Immature natural killer cell (primary cell): ENCODE measurements around the gene MAST4. TPM values are rescaled to one million over a fixed set of nuclear protein-coding genes. Genes with fewer than 3 reads are reported as not detected.

Source experiments
- DNase-seq, 3 donors: peaks; one replicate each; pipeline ENCODE4 v3.0.0; 2022; ENCODE audit warnings: mixed read lengths in 1 of 3
- H3K27ac Mint-ChIP-seq, 6 donors: one replicate each; pipeline ENCODE4 v1.8.0; 2020; ENCODE audit warnings: mixed read lengths in 6 of 6, mild to moderate bottlenecking in 5 of 6, inconsistent platforms in 4 of 6, moderate library complexity in 3 of 6
- H3K27me3 Mint-ChIP-seq, 3 donors: one replicate each; pipeline ENCODE4 v1.8.0; 2020 to 2021; ENCODE audit warnings: low read depth in 3 of 3, mild to moderate bottlenecking in 3 of 3, mixed read lengths in 3 of 3, moderate library complexity in 3 of 3, inconsistent platforms in 1 of 3
- H3K36me3 Mint-ChIP-seq, 3 donors: one replicate each; pipeline ENCODE4 v1.8.0; 2020; ENCODE audit warnings: mixed read lengths in 3 of 3, inconsistent platforms in 2 of 3, mild to moderate bottlenecking in 2 of 3
- H3K4me1 Mint-ChIP-seq, 2 donors: one replicate each; pipeline ENCODE4 v1.8.0; 2020; ENCODE audit warnings: inconsistent platforms in 2 of 2, mild to moderate bottlenecking in 2 of 2, mixed read lengths in 2 of 2, moderate library complexity in 1 of 2
- H3K4me3 Mint-ChIP-seq, 5 donors: one replicate each; pipeline ENCODE4 v1.8.0; 2020; ENCODE audit warnings: mild to moderate bottlenecking in 5 of 5, mixed read lengths in 5 of 5, inconsistent platforms in 3 of 5, moderate library complexity in 3 of 5
- H3K9me3 Mint-ChIP-seq, 6 donors: one replicate each; pipeline ENCODE4 v1.8.0; 2020; ENCODE audit warnings: mild to moderate bottlenecking in 6 of 6, mixed read lengths in 6 of 6, inconsistent platforms in 4 of 6, moderate library complexity in 3 of 6
- polyA plus RNA-seq, 3 donors: library from polyadenylated mRNA; unstranded; fragments of 300-500 nt; fragmentation: Illumina TruSeq; gene quantifications; one replicate each; pipeline ENCODE4 v1.2.3, GENCODE V29; 2021

The MAST4 gene
- polyA plus RNA-seq, 3 donors from 2014 or later: 0.51 to 2.8 (median 1.1) TPM

DNA sequence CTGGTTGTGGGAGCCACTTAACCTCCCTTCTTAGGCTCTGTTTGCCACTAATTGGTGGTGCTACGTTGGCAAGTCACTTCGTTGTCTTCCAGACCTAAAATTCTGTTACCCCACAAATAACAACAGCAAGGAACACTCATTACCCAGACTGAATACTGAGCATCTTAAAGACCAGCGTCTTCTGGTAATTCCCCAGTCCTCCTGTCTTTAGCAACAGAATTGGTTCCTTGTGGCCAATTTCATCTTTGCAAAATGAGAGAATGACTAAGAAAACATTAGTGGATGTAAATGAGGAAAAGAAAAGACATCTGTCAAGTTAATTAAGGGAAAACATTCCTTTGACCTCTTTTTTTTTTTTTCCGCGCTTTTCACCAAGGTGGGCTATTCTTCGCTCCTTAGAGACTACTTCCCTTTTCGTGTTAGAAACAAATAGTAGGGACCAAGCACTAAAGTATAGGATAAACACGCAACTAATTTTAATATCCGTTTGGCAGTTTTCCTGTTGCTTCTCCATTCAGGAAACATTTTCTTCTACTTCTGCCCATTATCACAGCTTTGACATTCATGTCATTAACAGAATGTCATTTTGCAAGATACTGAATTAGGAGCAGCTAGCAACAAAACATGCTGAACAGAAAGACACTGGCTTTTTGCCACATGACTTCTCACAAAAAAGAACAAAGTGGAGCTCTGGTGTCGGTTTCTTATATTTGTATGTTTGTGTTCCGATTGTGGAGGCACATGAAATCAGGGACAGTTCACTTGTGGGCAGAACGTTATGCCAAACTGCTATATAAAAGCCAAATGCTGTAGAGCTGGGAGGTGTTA is 446.2 kb downstream of the MAST4 start:
- H3K27ac Mint-ChIP-seq: no peak overlapping the region
- H3K4me1 Mint-ChIP-seq: no peaks in the 10 kb centered on the region
- H3K36me3 Mint-ChIP-seq: no peaks in the 10 kb centered on the region
- peaks cover 0 to 3% (median 1%) of the 10 kb centered on the region in 3 donors for H3K27me3 Mint-ChIP-seq
- DNase-seq: no peak
- no peak overlapping the region for H3K4me3 Mint-ChIP-seq
- no peaks in the 10 kb centered on the region for H3K9me3 Mint-ChIP-seq

DNA sequence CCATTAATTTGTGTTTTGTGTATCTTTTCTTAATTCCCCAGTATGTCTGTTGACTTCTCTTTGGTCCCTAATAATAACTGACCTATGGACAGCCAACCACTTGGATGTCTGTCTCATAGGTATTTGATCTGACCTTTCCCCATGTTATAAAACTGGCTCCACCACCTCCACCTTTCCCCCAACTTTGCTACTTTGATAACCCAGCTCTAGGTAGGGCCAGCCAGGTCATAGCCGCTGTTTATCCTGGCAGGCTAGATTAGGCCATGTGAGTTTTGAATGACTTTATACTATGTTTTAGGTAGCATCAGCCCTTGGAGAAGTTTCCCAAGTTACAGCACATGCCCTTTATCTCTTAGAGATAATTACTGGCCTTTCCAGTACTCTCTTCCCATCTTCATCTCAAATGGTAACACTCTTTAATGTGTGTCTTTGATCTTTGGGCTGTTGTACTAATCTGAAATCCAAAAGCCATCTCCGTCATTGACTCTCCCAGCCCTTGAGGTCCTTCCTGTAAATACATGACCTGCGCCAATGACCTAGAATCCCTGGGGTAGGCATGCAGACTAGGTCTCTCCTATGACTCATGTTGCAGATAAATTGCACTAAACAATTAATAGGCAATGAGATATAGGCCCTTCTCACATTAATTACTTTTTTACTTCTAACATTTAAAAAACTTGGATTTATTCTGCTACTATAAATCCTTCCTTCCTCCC is 447.8 kb downstream of the MAST4 start:
- Mint-ChIP-seq H3K9me3 (no peaks in the 10 kb centered on the region), H3K36me3 (no peaks in the 10 kb centered on the region), H3K27ac (no peak overlapping the region), H3K27me3 (peaks cover 0 to 3% (median 0%) of the 10 kb centered on the region in 3 donors), H3K4me3 (no peak overlapping the region), H3K4me1 (no peaks in the 10 kb centered on the region)
- no peak for DNase-seq

DNA sequence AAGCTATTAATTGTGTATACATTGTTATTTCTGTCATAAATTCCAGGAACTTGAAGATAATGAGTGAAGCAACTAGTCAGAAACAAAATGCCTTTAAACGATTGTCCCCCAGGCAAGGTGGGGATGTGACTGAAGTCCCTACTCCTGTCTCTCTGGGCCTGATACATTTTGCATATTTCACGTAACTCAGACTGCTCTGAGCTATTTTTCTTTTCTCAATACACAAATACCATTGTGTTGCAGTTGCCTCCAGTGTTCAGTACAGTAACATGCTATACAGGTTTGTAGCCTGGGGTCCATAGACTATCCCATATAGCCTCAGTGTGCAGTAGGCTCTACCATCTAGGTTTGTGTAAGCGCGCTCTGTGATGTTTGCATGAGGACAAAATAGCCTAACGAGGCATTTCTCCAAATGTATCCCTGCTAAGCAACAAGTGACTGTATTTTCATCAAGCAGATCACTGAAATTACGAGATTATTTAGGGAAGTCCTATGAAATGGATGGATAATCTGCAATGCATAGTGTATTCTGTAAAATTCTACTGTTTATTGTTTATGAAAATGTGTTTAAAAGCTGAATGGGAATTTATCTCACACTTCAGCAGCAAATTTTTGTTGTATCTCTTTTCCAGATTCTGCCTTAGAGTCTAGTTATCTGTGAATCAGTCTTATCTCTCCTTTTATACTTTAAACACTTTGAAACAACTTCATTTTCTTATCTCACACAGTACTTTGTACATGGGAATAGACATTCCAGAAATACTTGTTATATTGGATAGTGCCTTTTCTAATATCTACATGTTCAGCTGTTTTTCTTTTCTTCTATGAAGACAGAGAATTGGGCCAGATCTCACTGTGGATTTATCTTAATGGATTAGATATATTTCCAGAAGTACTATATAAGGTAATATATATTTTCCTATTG is 449.9 kb downstream of the MAST4 start:
- H3K27ac Mint-ChIP-seq: no peak overlapping the region
- no peaks in the 10 kb centered on the region for H3K9me3 Mint-ChIP-seq
- no peaks in the 10 kb centered on the region for H3K4me1 Mint-ChIP-seq
- H3K4me3 Mint-ChIP-seq: no peak overlapping the region
- no peaks in the 10 kb centered on the region for H3K36me3 Mint-ChIP-seq
- peaks cover 0 to 3% (median 2%) of the 10 kb centered on the region in 3 donors for H3K27me3 Mint-ChIP-seq
- DNase-seq: no peak

DNA sequence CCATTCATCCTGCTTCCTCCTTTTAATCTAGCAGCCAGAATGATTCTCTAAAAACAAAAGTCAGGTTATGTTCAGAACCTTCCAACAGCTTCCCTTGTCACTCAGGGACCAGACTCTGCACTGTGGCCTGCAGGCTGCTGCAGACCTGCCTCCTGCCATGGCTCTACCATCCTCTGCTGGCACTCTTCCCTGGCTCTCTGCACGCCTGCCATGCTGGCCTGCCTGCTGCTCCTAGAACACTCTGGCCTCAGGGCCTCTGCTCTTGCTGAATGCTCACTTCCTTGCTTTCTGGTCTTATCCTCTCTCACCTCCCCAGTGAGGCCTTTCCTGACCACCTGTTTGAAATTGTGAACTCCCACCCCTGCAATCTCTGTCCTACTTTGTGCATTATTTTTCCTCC is 451.0 kb downstream of the MAST4 start:
- Mint-ChIP-seq H3K4me3 (no peak overlapping the region), H3K27ac (peak overlapping the region in 1 of 6 donors; percentile 50), H3K4me1 (no peaks in the 10 kb centered on the region), H3K36me3 (no peaks in the 10 kb centered on the region), H3K9me3 (no peaks in the 10 kb centered on the region), H3K27me3 (peaks cover 0 to 3% (median 2%) of the 10 kb centered on the region in 3 donors)
- no peak for DNase-seq

DNA sequence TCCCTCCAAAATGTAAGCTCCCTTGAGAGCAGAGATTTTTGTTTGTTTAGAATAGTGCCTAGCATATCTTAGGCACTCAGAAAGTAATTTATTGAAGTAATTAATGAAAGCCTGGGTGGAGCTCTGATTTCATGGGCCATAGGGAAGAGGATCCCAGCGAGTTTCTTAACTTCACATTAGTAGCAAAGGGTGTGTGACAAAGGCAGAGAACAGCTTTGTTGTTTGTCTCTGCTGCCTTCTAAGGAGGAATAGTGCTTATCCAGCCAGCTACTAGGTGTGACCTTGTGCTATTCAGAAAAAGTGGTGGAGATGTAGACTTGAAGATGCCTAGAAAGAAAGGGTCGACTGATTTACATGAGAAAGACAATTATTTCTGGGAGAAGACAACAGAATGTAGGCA is 451.4 kb downstream of the MAST4 start:
- DNase-seq: no peak
- no peaks in the 10 kb centered on the region for H3K9me3 Mint-ChIP-seq
- H3K27ac Mint-ChIP-seq: peak overlapping the region in 1 of 6 donors; percentile 50
- H3K27me3 Mint-ChIP-seq: peaks cover 0 to 3% (median 2%) of the 10 kb centered on the region in 3 donors
- H3K4me3 Mint-ChIP-seq: no peak overlapping the region
- H3K36me3 Mint-ChIP-seq: no peaks in the 10 kb centered on the region
- no peaks in the 10 kb centered on the region for H3K4me1 Mint-ChIP-seq

DNA sequence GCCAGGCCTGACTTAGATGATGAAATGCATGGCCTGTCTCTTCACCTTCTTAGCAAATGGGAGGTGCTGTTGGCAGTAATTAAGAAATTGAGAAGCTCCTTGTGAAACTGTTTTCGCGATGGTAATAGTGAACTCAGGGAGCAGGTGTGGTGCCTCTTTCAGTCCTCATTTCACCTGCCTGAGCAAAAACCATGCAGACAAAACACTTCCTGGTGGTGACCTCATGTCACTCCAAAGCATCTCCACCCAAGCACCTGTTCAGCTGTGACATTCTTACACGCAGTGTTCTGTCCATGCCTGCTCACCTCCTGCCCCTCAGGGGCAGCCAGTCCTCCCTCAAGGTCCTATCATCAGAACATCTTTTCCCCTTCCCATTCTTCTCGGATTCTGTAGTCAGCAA is 453.9 kb downstream of the MAST4 start:
- Mint-ChIP-seq H3K27ac (no peak overlapping the region), H3K36me3 (peaks cover 0 to 4% (median 0%) of the 10 kb centered on the region in 3 donors), H3K27me3 (peaks cover 0 to 2% (median 0%) of the 10 kb centered on the region in 3 donors), H3K9me3 (no peaks in the 10 kb centered on the region), H3K4me3 (no peak overlapping the region), H3K4me1 (no peaks in the 10 kb centered on the region)
- no peak for DNase-seq

DNA sequence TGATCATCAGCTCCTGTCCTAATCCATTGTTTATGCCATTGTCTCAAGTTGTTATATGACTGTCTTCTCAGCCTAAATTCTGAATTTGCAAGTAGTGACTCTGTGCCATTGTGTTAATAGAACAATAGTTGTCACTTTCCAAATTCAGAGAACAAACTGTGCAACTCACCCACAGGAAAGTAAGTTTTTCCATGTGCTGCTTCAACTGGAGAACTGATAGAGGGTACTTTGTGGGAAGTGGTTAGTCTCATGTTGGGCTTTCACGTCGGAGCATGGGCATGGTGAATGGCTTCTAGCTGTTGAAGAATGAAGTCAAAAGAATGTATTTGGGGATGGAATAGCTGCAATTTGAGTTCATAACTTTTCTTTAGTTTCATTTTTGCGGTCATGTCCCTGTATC is 454.4 kb downstream of the MAST4 start:
- Mint-ChIP-seq H3K4me3 (no peak overlapping the region), H3K27me3 (peaks cover 0 to 2% (median 0%) of the 10 kb centered on the region in 3 donors), H3K27ac (no peak overlapping the region), H3K36me3 (peaks cover 0 to 6% (median 0%) of the 10 kb centered on the region in 3 donors), H3K4me1 (no peaks in the 10 kb centered on the region), H3K9me3 (no peaks in the 10 kb centered on the region)
- DNase-seq: no peak

DNA sequence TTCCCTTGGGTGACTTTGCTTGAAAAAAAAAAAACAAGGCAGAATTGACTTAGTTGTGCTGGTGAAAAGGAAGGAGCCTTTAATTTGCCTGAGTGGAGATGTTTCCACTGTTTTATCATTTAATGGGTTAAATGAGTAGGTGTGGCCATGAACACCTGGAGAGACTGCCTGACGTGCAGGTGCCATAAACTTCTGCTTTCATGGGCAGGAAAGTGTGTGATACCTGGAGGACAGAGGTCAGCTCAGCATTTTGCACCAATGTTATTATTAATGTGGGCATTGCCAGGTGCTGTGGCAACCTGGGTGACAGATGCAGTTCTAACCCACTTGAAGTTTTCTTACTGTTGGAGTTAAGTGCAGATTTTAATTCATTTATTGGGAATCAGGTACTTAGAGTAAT is 455.0 kb downstream of the MAST4 start:
- H3K27ac Mint-ChIP-seq: no peak overlapping the region
- H3K4me3 Mint-ChIP-seq: no peak overlapping the region
- H3K36me3 Mint-ChIP-seq: peaks cover 0 to 6% (median 0%) of the 10 kb centered on the region in 3 donors
- DNase-seq: no peak
- H3K9me3 Mint-ChIP-seq: no peaks in the 10 kb centered on the region
- no peaks in the 10 kb centered on the region for H3K4me1 Mint-ChIP-seq
- H3K27me3 Mint-ChIP-seq: peaks cover 0 to 2% (median 0%) of the 10 kb centered on the region in 3 donors

DNA sequence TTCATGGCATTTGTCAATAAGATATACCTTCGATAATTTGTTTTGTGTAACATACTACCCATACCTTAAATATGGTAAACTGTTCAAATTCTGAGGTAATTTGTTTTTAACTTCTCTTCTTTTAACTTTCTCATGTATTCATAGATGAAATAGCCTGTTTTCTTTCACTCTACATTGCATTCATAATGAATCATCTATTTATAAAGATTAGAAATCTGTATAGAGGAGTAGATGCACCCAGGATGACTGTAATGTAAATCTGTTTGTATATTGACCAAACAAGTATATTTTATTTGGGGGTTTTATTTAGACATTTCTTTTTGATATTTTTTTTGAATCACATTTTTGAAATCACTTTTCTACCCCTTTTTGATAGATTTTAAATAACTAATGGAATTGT is 455.8 kb downstream of the MAST4 start:
- no peaks in the 10 kb centered on the region for H3K9me3 Mint-ChIP-seq
- peaks cover 0 to 2% (median 0%) of the 10 kb centered on the region in 3 donors for H3K27me3 Mint-ChIP-seq
- DNase-seq: no peak
- H3K36me3 Mint-ChIP-seq: peaks cover 0 to 6% (median 0%) of the 10 kb centered on the region in 3 donors
- H3K27ac Mint-ChIP-seq: no peak overlapping the region
- no peaks in the 10 kb centered on the region for H3K4me1 Mint-ChIP-seq
- H3K4me3 Mint-ChIP-seq: no peak overlapping the region

DNA sequence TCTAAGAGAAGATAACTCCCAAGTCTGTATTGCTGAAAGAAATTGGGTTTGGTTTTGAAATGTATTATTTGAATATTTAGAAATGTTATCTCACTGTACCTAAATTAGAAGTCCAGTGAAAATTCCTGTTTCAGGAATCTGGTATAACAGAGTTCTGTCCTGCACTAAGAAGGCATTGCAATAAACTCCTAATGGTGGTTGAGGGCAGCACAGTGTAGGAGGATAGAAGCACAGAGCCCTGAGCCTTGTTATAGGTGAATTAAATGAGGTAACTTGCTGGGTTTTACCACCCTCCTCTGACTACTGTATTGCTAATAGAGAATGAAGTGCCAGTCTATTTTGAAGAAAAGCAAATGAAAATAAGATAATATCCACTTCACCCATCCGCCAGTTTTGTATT is 457.0 kb downstream of the MAST4 start:
- Mint-ChIP-seq H3K36me3 (peaks cover 0 to 6% (median 0%) of the 10 kb centered on the region in 3 donors), H3K4me3 (no peak overlapping the region), H3K27ac (no peak overlapping the region), H3K27me3 (peaks cover 0 to 2% (median 0%) of the 10 kb centered on the region in 3 donors), H3K9me3 (no peaks in the 10 kb centered on the region), H3K4me1 (no peaks in the 10 kb centered on the region)
- no peak for DNase-seq

DNA sequence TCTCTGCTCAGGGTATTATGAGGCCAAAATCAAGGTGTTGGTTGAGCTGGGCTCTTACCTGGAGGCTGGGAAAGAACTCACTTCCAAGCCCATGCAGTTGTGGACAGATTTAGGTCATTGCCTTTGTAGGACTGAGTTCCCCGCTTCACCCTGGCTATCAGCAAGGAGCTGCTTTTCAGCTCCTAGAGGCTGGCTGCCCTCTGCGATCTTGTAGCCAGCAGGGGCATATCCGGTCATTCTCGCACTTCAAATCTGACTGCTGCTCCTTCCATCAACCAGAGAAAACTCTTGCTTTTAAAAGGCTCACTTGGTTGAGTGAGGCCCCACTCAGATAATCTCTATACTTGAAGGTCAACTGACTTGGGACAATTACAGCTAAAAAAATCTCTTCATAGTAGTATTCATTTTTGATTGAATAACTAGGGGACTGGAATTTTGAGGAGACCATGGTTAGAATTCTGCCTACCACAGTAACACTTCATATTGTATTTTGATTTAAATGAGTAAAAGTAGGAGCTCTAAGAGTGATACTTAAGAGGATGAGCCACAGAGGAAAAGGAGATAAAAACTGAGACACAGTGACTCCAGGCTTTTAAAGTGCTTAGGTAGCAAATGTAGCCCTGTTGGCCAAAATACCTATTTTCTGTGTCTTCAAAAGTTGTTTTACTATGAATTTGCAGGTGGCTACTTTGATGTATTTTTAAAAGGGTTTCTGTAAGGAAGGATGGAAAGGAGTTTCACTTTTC is 463.0 kb downstream of the MAST4 start:
- H3K27me3 Mint-ChIP-seq: no peaks in the 10 kb centered on the region
- no peak overlapping the region for H3K27ac Mint-ChIP-seq
- H3K4me3 Mint-ChIP-seq: no peak overlapping the region
- no peaks in the 10 kb centered on the region for H3K9me3 Mint-ChIP-seq
- H3K36me3 Mint-ChIP-seq: peaks cover 0 to 12% (median 10%) of the 10 kb centered on the region in 3 donors
- no peaks in the 10 kb centered on the region for H3K4me1 Mint-ChIP-seq
- DNase-seq: no peak

DNA sequence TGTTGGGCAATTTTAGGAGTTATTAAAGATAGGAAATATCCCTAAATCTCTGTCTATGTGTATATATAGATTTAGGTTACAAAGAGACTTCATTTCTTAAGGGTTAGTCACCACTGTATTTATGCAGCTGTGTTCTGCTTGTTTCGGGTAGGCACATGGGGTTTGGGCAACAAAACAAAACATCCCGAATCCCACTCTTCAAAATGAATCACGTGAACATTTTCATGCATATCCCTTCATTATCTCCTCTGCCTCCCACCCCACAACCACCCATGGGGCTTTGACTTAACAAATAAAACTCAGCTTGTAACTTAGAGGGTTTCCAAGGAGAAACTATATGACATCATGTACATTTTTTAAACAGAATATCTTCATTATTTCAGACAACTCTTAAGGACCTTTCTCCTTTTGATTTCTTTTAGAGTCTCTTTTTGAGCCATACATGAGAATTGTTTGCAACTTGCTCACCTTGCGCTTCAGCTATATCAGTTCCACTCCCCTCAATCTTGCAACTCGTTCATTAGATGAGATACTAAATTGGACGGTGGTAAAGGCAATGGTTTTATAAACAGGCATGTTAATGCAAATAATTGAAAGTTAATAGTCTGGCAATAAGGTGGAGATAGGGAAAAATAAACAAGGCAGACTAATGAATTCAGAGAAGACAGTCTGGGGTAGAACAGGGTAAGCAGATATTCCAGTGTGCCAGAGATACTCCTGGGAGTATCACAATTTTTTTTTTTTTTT is 463.7 kb downstream of the MAST4 start:
- H3K27ac Mint-ChIP-seq: no peak overlapping the region
- no peaks in the 10 kb centered on the region for H3K4me1 Mint-ChIP-seq
- no peaks in the 10 kb centered on the region for H3K9me3 Mint-ChIP-seq
- peaks cover 0 to 10% (median 10%) of the 10 kb centered on the region in 3 donors for H3K36me3 Mint-ChIP-seq
- H3K4me3 Mint-ChIP-seq: no peak overlapping the region
- H3K27me3 Mint-ChIP-seq: no peaks in the 10 kb centered on the region
- no peak for DNase-seq
